Measurements from ENCODE around the gene COG6.

DNA sequence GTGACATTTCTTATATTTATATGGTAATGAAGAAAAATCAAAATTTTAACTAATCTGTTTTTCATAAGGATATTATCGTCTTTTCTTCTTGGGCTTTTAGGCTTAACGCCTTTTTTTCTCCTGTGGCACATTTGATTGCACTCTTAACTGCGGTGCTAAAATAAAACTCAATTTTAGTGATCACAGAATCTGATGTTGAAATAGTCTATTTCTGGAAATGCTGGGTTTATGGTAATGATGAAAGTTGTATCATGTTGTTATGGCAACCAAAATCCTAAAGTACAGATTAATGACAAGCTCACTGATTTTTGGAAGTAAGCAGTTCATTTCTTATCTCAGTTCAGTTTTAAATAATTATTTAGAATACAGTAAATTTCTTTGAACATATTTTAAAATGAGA, 85.3 kb downstream of the COG6 start:
- TF ChIP-seq, protein P1, sequence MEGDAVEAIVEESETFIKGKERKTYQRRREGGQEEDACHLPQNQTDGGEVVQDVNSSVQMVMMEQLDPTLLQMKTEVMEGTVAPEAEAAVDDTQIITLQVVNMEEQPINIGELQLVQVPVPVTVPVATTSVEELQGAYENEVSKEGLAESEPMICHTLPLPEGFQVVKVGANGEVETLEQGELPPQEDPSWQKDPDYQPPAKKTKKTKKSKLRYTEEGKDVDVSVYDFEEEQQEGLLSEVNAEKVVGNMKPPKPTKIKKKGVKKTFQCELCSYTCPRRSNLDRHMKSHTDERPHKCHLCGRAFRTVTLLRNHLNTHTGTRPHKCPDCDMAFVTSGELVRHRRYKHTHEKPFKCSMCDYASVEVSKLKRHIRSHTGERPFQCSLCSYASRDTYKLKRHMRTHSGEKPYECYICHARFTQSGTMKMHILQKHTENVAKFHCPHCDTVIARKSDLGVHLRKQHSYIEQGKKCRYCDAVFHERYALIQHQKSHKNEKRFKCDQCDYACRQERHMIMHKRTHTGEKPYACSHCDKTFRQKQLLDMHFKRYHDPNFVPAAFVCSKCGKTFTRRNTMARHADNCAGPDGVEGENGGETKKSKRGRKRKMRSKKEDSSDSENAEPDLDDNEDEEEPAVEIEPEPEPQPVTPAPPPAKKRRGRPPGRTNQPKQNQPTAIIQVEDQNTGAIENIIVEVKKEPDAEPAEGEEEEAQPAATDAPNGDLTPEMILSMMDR (IDR thresholded peaks at IDR 0.05): no peak
- no peak for TF ChIP-seq POLR2AphosphoS5 (IDR thresholded peaks at IDR 0.05; ENCODE audit: low read depth, low read length)

All from Panc1 (cell line).